Naive B cell (primary cell): ENCODE measurements around the gene GADD45GIP1. TPM values are rescaled to one million over a fixed set of nuclear protein-coding genes. Genes with fewer than 3 reads are reported as not detected.

ENCODE experiments used
- ATAC-seq, 2 donors: fragments of 150-1000 bp; cut with Tn5 transposase; 2 replicates each; pipeline ENCODE4 v1.10.0; 2021; ENCODE audit warnings: low read depth in 2 of 2, mild to moderate bottlenecking in 2 of 2, moderate library complexity in 2 of 2
- DNase-seq: peaks from one replicate; pipeline ENCODE4 v3.0.0; 2022
- H3K27ac Mint-ChIP-seq, 6 donors: one replicate each; pipeline ENCODE4 v1.8.0; 2020 to 2022; ENCODE audit warnings: mild to moderate bottlenecking in 6 of 6, mixed read lengths in 6 of 6, moderate library complexity in 5 of 6, inconsistent platforms in 2 of 6
- H3K27me3 Mint-ChIP-seq, 3 donors: one replicate each; pipeline ENCODE4 v1.8.0; 2021 to 2022; ENCODE audit warnings: mixed read lengths in 3 of 3, mild to moderate bottlenecking in 1 of 3
- H3K36me3 Mint-ChIP-seq, 2 donors: one replicate each; pipeline ENCODE4 v1.8.0; 2020 to 2022; ENCODE audit warnings: mixed read lengths in 2 of 2, inconsistent platforms in 1 of 2, mild to moderate bottlenecking in 1 of 2
- H3K4me1 Mint-ChIP-seq, 3 donors: one replicate each; pipeline ENCODE4 v1.8.0; 2020 to 2022; ENCODE audit warnings: mixed read lengths in 3 of 3, inconsistent platforms in 1 of 3, mild to moderate bottlenecking in 1 of 3, moderate library complexity in 1 of 3
- H3K4me3 Mint-ChIP-seq, 8 donors: one replicate each; pipeline ENCODE4 v1.8.0; 2020 to 2022; ENCODE audit warnings: mild to moderate bottlenecking in 8 of 8, mixed read lengths in 8 of 8, moderate library complexity in 8 of 8, inconsistent platforms in 2 of 8
- H3K9me3 Mint-ChIP-seq, 7 donors: one replicate each; pipeline ENCODE4 v1.8.0; 2020 to 2022; ENCODE audit warnings: mixed read lengths in 7 of 7, mild to moderate bottlenecking in 5 of 7, inconsistent platforms in 2 of 7, moderate library complexity in 1 of 7
- polyA plus RNA-seq, 6 donors: library from polyadenylated mRNA; unstranded; fragments of 300-500 nt; fragmentation: Illumina TruSeq; gene quantifications; one replicate each; pipeline ENCODE4 v1.2.3, GENCODE V29; 2021; ENCODE audit warnings: low read depth in 6 of 6

The GADD45GIP1 gene
- polyA plus RNA-seq, 6 donors from 2014 or later: 49.4 to 65.9 (median 52.7) TPM

GRCh38 chr19:12995596-12996405 lies 38.8 kb upstream of the GADD45GIP1 start:
- peak overlapping the region; percentile 65 to 94 (median 86) for H3K4me3 Mint-ChIP-seq
- H3K27ac Mint-ChIP-seq: no peak overlapping the region
- H3K36me3 Mint-ChIP-seq: no peaks in the 10 kb centered on the region
- H3K4me1 Mint-ChIP-seq: peaks cover 12 to 18% (median 15%) of the 10 kb centered on the region in 3 donors
- H3K27me3 Mint-ChIP-seq: peaks cover 20 to 28% (median 27%) of the 10 kb centered on the region in 3 donors
- DNase-seq: no peak
- ATAC-seq: peak; percentile 18 to 34
- H3K9me3 Mint-ChIP-seq: peaks cover 0 to 2% (median 0%) of the 10 kb centered on the region in 7 donors

- peaks cover 12 to 18% (median 15%) of the 10 kb centered on the region in 3 donors for H3K4me1 Mint-ChIP-seq
- no peaks in the 10 kb centered on the region for H3K36me3 Mint-ChIP-seq
- peak within 1 kb of the TSS; percentile 92 to 97 (median 94) for H3K4me3 Mint-ChIP-seq
Observed at GRCh38 chr19:12994701-12995595, 37.9 kb upstream of the GADD45GIP1 start, which contains the start of gene NFIX. Gene NFIX, plus strand, starts transcription at chr19:12995475. Its CDS starts 363 bp downstream, at chr19:12995838.

DNA sequence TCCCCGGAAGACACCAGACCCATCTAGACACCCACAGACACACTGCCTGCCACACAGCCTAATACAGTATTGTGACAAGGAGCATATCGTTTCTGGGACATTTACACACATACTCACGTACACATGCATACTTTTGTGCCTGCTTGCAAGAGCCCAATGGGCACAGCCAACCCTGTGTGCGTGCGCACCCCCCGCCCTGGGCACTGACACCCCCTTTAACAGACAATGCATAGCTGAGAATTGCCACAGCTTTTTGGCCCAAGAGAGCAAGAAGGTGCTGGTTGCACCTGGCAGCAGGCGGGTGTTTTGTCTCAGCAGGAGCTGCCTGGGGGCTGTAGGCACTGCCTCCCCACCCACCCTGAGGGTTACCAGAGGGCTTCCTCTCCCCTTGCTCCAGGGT lies 36.5 kb upstream of the GADD45GIP1 start:
- Mint-ChIP-seq H3K27ac (no peak overlapping the region), H3K4me3 (peak overlapping the region in 6 of 8 donors; percentile 44 to 97 (median 93)), H3K27me3 (peaks cover 23 to 31% (median 27%) of the 10 kb centered on the region in 3 donors), H3K9me3 (peaks cover 0 to 2% (median 0%) of the 10 kb centered on the region in 7 donors), H3K4me1 (peaks cover 12 to 18% (median 15%) of the 10 kb centered on the region in 3 donors), H3K36me3 (no peaks in the 10 kb centered on the region)
- DNase-seq (no peak), ATAC-seq (no peak)

More at GRCh38 chr19:12994701-12995595, 37.9 kb upstream of the GADD45GIP1 start, which contains the start of gene NFIX:
- Mint-ChIP-seq H3K27me3 (peaks cover 23 to 31% (median 27%) of the 10 kb centered on the region in 3 donors), H3K9me3 (peaks cover 0 to 2% (median 0%) of the 10 kb centered on the region in 7 donors), H3K27ac (peak within 1 kb of the TSS; percentile 21 to 96 (median 82))
- ATAC-seq (peak; percentile 64 to 68), DNase-seq (peak; percentile 56)

DNA sequence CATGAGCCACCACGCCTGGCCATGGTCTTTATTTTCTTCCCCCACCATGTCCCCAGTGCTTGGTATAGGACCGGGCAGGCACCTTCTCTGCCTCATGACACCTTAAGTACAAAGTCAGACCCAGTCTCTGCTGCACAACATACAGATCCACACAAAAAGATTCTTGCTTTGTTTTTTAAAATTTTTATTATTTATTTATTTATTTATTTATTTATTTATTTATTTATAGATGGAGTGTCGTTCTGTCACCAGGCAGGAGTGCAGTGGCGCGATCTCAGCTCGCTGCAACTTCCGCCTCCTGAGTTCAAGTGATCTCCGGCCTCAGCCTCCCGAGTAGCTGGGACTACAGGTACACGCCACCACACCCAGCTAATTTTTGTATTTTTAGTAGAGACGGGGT lies 35.7 kb upstream of the GADD45GIP1 start:
- Mint-ChIP-seq H3K27me3 (peaks cover 21 to 24% (median 23%) of the 10 kb centered on the region in 3 donors), H3K27ac (no peak overlapping the region), H3K36me3 (no peaks in the 10 kb centered on the region), H3K9me3 (peaks cover 0 to 2% (median 0%) of the 10 kb centered on the region in 7 donors), H3K4me1 (peaks cover 12 to 18% (median 12%) of the 10 kb centered on the region in 3 donors), H3K4me3 (peak overlapping the region in 1 of 8 donors; percentile 14)
- ATAC-seq: no peak
- no peak for DNase-seq

GRCh38 chr19:12991296-12991695 lies 34.3 kb upstream of the GADD45GIP1 start:
- no peaks in the 10 kb centered on the region for H3K36me3 Mint-ChIP-seq
- peaks cover 0 to 2% (median 0%) of the 10 kb centered on the region in 7 donors for H3K9me3 Mint-ChIP-seq
- H3K27me3 Mint-ChIP-seq: peaks cover 17 to 27% (median 19%) of the 10 kb centered on the region in 3 donors
- peak overlapping the region in 1 of 6 donors; percentile 2 for H3K27ac Mint-ChIP-seq
- peaks cover 9 to 15% (median 12%) of the 10 kb centered on the region in 3 donors for H3K4me1 Mint-ChIP-seq
- DNase-seq (no peak), ATAC-seq (no peak)
- H3K4me3 Mint-ChIP-seq: no peak overlapping the region

- DNase-seq (no peak), ATAC-seq (no peak)
- peaks cover 17 to 27% (median 19%) of the 10 kb centered on the region in 3 donors for H3K27me3 Mint-ChIP-seq
- peaks cover 6 to 15% (median 12%) of the 10 kb centered on the region in 3 donors for H3K4me1 Mint-ChIP-seq
- no peaks in the 10 kb centered on the region for H3K36me3 Mint-ChIP-seq
- H3K27ac Mint-ChIP-seq: peak overlapping the region in 2 of 6 donors; percentile 2 to 38
- no peak overlapping the region for H3K4me3 Mint-ChIP-seq
- peaks cover 0 to 2% (median 0%) of the 10 kb centered on the region in 7 donors for H3K9me3 Mint-ChIP-seq
Observed at GRCh38 chr19:12990853-12991252, 33.8 kb upstream of the GADD45GIP1 start.

GRCh38 chr19:12990431-12990830 lies 33.4 kb upstream of the GADD45GIP1 start:
- Mint-ChIP-seq H3K27me3 (peaks cover 17 to 27% (median 19%) of the 10 kb centered on the region in 3 donors), H3K4me1 (peaks cover 8 to 18% (median 12%) of the 10 kb centered on the region in 3 donors), H3K36me3 (no peaks in the 10 kb centered on the region), H3K27ac (peak overlapping the region in 1 of 6 donors; percentile 38), H3K9me3 (peaks cover 0 to 2% (median 0%) of the 10 kb centered on the region in 7 donors), H3K4me3 (no peak overlapping the region)
- ATAC-seq (no peak), DNase-seq (no peak)

DNA sequence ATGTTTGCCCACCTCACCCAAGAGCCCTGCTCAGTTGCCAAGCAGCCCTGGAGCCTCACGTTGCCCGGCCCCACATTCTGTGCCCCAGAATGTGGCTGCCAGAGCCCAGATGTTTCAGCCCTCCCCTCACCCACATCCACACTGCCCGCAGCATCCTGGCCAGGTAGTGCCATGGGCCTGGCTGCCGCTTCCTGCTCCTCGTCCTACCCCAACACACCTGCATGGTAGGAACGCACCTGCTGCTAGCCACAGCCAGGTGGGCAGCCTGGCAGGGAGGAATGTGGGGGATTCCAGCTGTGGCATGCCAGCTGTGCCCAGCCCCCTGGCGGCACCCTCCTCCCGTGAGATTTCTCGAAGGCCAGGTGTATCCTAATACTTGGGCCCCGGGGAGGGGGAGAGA lies 30.8 kb upstream of the GADD45GIP1 start:
- ATAC-seq (no peak), DNase-seq (no peak)
- Mint-ChIP-seq H3K27ac (no peak overlapping the region), H3K4me3 (no peak overlapping the region), H3K36me3 (no peaks in the 10 kb centered on the region), H3K9me3 (no peaks in the 10 kb centered on the region), H3K4me1 (peaks cover 0 to 15% (median 9%) of the 10 kb centered on the region in 3 donors), H3K27me3 (peaks cover 6 to 18% (median 10%) of the 10 kb centered on the region in 3 donors)

DNA sequence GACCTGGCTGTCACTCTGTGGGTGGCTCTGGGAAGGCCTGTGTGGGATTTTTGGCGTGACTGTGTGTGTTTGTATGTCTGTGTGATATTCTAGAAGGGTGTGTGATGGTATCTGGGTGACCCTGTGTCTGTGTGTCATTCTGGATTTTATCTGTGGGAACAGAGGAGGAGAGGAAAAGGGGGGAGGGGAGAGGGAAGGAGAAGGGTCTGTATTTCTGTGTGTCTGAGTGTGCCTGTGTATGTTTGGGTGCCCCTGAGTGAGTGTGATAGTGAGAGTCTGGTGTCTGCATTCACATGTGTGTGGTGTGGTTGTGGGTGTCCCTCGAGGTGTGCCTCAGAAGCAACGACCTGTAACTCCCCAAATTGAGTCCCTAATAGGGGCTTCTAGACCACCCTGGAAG lies 30.2 kb upstream of the GADD45GIP1 start:
- Mint-ChIP-seq H3K4me3 (no peak overlapping the region), H3K27ac (peak overlapping the region in 2 of 6 donors; percentile 11 to 27), H3K27me3 (peaks cover 6 to 18% (median 10%) of the 10 kb centered on the region in 3 donors), H3K36me3 (no peaks in the 10 kb centered on the region), H3K4me1 (peaks cover 0 to 15% (median 9%) of the 10 kb centered on the region in 3 donors), H3K9me3 (no peaks in the 10 kb centered on the region)
- ATAC-seq: no peak
- DNase-seq: no peak

GRCh38 chr19:12986726-12987125 lies 29.7 kb upstream of the GADD45GIP1 start:
- no peak for DNase-seq
- Mint-ChIP-seq H3K9me3 (no peaks in the 10 kb centered on the region), H3K36me3 (no peaks in the 10 kb centered on the region), H3K4me3 (no peak overlapping the region), H3K4me1 (peaks cover 0 to 15% (median 9%) of the 10 kb centered on the region in 3 donors), H3K27ac (peak overlapping the region in 2 of 6 donors; percentile 11 to 73), H3K27me3 (peaks cover 6 to 18% (median 10%) of the 10 kb centered on the region in 3 donors)
- no peak for ATAC-seq

DNA sequence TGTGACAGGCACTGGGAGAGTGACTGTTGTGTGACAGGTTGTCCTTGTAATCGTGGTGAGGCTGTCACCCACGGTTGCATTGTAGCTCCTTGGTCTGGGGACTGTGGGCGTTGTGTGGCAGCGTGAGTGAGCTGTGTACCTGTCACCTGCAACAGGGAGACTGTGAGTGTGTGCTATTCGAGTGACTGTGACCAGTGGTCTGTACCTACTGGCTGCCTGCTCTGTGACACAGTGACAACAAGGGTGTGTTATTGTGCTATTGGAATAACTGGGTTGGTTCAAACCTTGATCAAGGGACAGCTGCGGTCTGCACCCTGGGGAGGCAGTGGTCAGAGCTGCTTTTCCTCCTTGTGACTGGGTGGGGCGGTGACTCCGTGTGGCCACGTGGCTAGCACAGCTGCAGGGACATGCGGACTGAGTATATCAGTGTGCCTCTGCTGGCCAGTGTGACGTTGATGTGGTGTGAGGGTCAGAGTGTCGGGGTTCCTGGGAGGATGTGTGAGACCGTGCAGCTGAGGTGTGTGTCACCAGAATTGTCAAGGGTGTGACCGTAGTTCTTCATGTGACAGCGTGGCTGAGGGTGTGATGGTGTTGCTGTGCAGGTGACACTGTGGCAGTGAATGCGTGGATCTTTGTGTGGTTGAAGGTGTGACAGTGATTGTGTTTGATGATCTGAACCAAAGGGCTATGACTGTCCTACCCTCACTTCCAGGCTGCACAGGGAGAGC lies 28.2 kb upstream of the GADD45GIP1 start:
- H3K36me3 Mint-ChIP-seq: no peaks in the 10 kb centered on the region
- H3K4me3 Mint-ChIP-seq: peak overlapping the region in 4 of 8 donors; percentile 18 to 69 (median 42)
- DNase-seq (no peak), ATAC-seq (peak; percentile 6 to 46)
- peaks cover 0 to 8% (median 6%) of the 10 kb centered on the region in 3 donors for H3K27me3 Mint-ChIP-seq
- peaks cover 0 to 15% (median 9%) of the 10 kb centered on the region in 3 donors for H3K4me1 Mint-ChIP-seq
- H3K27ac Mint-ChIP-seq: peak overlapping the region in 4 of 6 donors; percentile 57 to 88 (median 79)
- no peaks in the 10 kb centered on the region for H3K9me3 Mint-ChIP-seq

DNA sequence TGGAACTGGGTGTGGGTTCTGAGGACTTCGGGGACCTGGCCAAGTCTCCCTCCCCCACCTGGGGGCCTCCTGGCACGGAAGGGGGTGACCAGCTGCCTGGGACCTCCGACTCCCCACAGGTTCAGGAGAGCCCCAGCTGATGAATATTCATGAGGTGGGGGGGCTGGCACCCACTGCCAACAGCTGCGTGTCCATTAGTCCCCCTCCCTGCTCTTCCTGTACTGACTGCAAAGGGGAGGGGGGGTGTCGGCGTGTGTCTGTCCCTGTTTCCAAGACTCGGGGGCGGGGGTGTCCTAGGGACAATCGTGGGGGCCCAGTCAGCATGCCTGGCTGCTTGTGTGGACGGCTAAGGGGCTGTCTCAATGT lies 27.6 kb upstream of the GADD45GIP1 start:
- H3K36me3 Mint-ChIP-seq: no peaks in the 10 kb centered on the region
- H3K4me3 Mint-ChIP-seq: peak overlapping the region in 4 of 8 donors; percentile 18 to 63 (median 30)

More for the DNA sequence above, 27.6 kb upstream of the GADD45GIP1 start:
- Mint-ChIP-seq H3K27me3 (peaks cover 0 to 8% (median 6%) of the 10 kb centered on the region in 3 donors), H3K27ac (peak overlapping the region in 3 of 6 donors; percentile 57 to 88 (median 88)), H3K4me1 (peaks cover 0 to 19% (median 13%) of the 10 kb centered on the region in 3 donors), H3K9me3 (no peaks in the 10 kb centered on the region)
- no peak for ATAC-seq
- DNase-seq: no peak
